IPS DF 6.9 (cell line): ENCODE measurements around the gene NXPH1.

Source experiments
- DNase-seq: peaks from one replicate; pipeline ENCODE4 v3.0.0-alpha.2; 2013; ENCODE audit warnings: low read depth, low spot score
- H3K27ac ChIP-seq: one replicate; pipeline ENCODE4 v1.5.1; 2013; ENCODE audit warnings: low read length, control low read depth
- H3K27me3 ChIP-seq: 2 replicates; pipeline ENCODE4 v1.6.1; 2013; ENCODE audit warnings: mild to moderate bottlenecking, low read length; ENCODE audit not compliant: control insufficient read depth, insufficient read depth
- H3K36me3 ChIP-seq: 2 replicates; pipeline ENCODE4 v1.6.1; 2013; ENCODE audit warnings: low read length; ENCODE audit not compliant: control insufficient read depth, insufficient read depth
- H3K4me1 ChIP-seq: 2 replicates; pipeline ENCODE4 v1.6.1; 2013; ENCODE audit warnings: low read length; ENCODE audit not compliant: control insufficient read depth, insufficient read depth
- H3K4me3 ChIP-seq: 2 replicates; pipeline ENCODE4 v1.5.1; 2013; ENCODE audit warnings: mild to moderate bottlenecking, low read length
- H3K9me3 ChIP-seq: 2 replicates; pipeline ENCODE4 v1.6.1; 2013; ENCODE audit warnings: low read length, inconsistent platforms; ENCODE audit not compliant: control insufficient read depth, insufficient read depth
- WGBS: extraction: QIAGEN DNeasy Blood & Tissue Kit; methylation state at CpG from one replicate; pipeline ENCODE4 v1.1.7; 2013; ENCODE audit warnings: mixed read lengths, missing lambda C conversion rate; ENCODE audit not compliant: insufficient read length, insufficient coverage; 5-methylcytosine and 5-hydroxymethylcytosine counted together

NXPH1 gene

DNA sequence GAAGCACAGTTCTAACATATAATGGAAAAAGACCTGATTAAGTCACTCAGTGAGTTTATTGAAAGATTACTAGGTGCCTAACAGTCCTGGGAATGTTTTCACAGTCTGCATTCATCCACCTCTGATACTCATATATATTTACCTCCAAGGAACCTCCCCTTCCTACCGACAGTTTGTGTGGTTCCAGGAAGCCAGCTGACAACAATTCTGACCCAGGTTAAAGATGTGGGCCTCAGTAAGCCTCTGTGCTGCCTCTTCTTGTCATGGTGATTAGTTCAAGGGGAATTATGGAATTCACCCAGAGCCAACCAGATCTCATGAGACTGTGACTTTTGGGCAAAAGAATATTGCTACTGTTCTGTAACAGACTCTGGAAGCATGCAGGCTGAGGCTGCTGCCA is 186.8 kb downstream of the NXPH1 start:
- Histone ChIP-seq H3K4me1 (peaks cover 3% of the 10 kb centered on the region; the same call in 1 of the 2 replicates), H3K36me3 (no peaks in the 10 kb centered on the region), H3K9me3 (no peaks in the 10 kb centered on the region), H3K27ac (no peak overlapping the region), H3K4me3 (no peak overlapping the region), H3K27me3 (no peaks in the 10 kb centered on the region)
- no CpG with 5 or more reads among the region's 1 CpG for WGBS
- no peak for DNase-seq

DNA sequence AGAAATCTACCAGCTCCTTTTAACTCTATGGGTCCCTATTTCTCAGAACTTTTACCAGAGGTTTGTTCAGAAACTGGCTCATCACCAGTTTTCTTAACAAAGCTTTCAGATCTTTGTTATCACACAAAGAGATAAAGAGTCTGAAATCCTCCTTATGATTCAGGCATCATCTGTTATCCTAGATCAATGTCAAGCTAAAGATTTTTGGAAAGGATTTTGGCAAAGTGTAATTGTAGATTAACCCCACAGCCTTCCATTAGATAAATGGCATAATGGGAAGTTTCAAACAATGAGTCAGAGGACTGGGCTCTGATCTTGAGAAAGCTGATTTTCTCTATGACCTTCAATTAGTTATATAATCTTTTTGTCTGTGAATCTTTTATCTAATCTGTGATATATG is 192.2 kb downstream of the NXPH1 start:
- no peak for DNase-seq
- H3K27ac ChIP-seq, result no peak overlapping the region

DNA sequence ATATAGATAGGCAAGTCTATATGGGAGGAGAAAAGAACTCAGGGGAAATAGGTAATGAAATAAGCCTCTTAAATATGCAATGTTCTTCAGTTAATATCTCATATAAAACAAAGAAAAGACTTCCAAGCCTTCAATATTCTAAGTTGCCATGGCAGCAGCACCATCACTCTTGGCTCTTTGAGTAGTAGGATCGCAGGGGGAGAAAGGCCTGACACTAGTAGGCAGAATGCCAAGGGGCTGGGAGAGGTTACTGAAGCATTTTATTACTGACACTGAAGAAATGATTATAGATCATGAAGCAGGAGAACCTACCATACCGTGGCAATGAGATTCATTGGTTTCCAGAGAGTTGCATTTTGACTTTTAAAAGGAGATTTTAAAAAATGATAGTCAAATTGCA is 193.9 kb downstream of the NXPH1 start:
- H3K27me3 ChIP-seq, result no peaks in the 10 kb centered on the region
- WGBS, result no CpG with 5 or more reads among the region's 2 CpGs
- no peaks in the 10 kb centered on the region for H3K36me3 ChIP-seq
- H3K4me1 ChIP-seq, result no peaks in the 10 kb centered on the region; the same call in 1 of the 2 replicates
- H3K4me3 ChIP-seq, result no peak overlapping the region
- DNase-seq, result no peak
- H3K27ac ChIP-seq, result no peak overlapping the region
- H3K9me3 ChIP-seq, result no peaks in the 10 kb centered on the region

More for the DNA sequence above, 192.2 kb downstream of the NXPH1 start:
- Histone ChIP-seq H3K4me1 (no peaks in the 10 kb centered on the region; the same call in 1 of the 2 replicates), H3K9me3 (no peaks in the 10 kb centered on the region), H3K27me3 (no peaks in the 10 kb centered on the region), H3K36me3 (no peaks in the 10 kb centered on the region), H3K4me3 (no peak overlapping the region)

DNA sequence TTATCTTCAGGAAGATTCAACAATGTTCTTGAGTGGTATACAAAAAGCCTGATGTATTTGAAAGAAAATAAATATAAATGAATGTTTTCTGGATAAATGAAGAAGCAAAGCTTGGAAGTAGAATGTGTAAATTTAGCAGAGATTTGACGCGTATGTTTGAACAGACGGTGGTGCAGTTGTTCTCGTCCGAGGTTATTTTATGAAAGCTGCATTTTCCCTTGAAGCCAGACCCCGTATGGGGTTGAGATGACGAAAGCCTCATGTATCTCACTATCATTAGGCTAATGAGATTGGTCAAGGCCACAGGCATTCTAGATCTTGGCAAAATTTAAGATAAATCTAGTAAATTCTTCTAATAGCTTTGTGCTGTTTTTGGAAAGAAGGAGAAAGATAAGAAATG is 195.2 kb downstream of the NXPH1 start:
- H3K4me3 ChIP-seq, result no peak overlapping the region
- no peaks in the 10 kb centered on the region for H3K36me3 ChIP-seq
- H3K27ac ChIP-seq, result no peak overlapping the region
- no peaks in the 10 kb centered on the region for H3K9me3 ChIP-seq
- no peak for DNase-seq
- 100% methylated on average over 2 of the region's 7 CpGs for WGBS
- H3K4me1 ChIP-seq, result no peaks in the 10 kb centered on the region; the same call in 1 of the 2 replicates
- H3K27me3 ChIP-seq, result no peaks in the 10 kb centered on the region

DNA sequence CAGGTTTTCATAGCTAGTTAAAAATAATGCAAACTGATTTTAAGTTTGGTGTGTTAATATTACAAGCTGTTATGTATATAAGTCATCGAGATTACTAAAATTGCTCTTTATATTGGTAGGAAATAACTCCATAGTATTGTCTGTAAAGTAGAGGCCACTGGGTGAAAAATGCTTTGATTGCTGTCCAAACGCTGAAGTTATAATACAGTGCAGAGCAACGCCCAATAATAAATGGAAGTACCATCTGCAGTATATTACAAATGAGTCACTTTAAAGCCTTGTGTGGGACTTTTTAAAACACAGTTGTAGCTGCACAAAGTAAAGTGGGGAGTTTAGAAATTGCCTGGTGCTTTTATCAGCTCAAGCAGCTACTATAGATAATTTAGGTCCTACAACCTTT is 196.1 kb downstream of the NXPH1 start:
- Histone ChIP-seq H3K27ac (no peak overlapping the region), H3K27me3 (no peaks in the 10 kb centered on the region), H3K9me3 (no peaks in the 10 kb centered on the region), H3K4me3 (no peak overlapping the region), H3K4me1 (no peaks in the 10 kb centered on the region; the same call in 1 of the 2 replicates), H3K36me3 (no peaks in the 10 kb centered on the region)
- no peak for DNase-seq
- WGBS, result no CpG with 5 or more reads among the region's 3 CpGs

DNA sequence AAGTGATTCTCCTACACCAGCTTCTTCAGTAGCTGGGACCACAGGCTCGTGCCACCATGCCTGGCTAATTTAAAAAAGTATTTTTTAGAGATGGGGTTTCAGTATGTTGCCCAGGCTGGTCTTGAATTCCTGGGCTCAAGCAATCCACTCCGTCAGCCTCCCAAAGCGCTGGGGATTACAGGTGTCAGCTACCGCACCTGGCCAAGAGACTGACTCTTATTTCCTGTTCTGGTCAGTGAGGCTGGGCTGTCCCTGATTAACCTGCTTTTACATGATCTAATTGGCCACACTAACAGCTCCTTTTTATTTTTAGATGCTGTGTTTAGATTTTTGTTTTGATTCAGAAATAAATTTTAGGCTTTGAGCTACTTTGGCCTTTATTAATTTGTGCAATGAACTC is 203.9 kb downstream of the NXPH1 start:
- Histone ChIP-seq H3K36me3 (no peaks in the 10 kb centered on the region), H3K4me3 (no peak overlapping the region), H3K9me3 (no peaks in the 10 kb centered on the region), H3K27me3 (no peaks in the 10 kb centered on the region), H3K4me1 (peaks cover 1% of the 10 kb centered on the region; the same call in 1 of the 2 replicates), H3K27ac (no peak overlapping the region)
- no CpG with 5 or more reads among the region's 4 CpGs for WGBS
- DNase-seq, result no peak

DNA sequence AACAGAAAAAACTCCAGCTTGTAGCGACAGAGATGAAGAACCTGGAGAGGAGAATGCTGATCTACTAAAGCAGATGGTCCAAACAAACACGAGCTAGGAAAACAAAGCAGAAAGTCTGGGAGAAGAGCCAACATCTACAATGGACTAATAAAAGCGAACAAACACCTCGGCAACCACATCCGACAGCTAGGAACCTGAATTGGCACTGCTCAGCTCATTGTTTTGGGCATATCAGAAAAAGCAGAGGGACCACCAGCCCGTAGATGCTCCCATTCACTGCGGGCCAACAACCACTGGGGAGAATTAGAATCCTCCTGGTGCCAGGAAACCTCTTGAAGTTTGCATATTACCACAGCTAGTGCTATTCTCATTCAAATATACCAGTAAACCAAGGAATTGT is 204.7 kb downstream of the NXPH1 start:
- Histone ChIP-seq H3K27me3 (no peaks in the 10 kb centered on the region), H3K36me3 (no peaks in the 10 kb centered on the region), H3K9me3 (no peaks in the 10 kb centered on the region), H3K4me1 (peaks cover 1% of the 10 kb centered on the region; the same call in 1 of the 2 replicates), H3K4me3 (no peak overlapping the region), H3K27ac (no peak overlapping the region)
- WGBS, result no CpG with 5 or more reads among the region's 7 CpGs
- no peak for DNase-seq

DNA sequence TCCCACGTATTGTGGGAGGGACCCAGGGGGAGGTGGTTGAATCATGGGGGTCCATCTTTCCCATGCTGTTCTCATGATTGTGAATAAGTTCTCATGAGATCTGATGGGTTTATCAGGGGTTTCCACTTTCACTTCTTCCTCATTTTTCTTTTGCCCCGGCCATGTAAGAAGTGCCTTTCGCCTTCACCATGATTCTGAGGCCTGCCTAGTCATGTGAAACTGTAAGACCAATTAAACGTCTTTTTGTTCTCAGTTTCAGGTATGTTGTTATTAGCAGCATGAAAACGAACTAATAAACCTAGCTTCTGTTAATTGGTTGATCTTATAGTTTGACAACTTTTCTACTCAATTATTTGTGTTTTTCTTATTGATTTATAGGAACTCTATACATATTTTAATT is 206.3 kb downstream of the NXPH1 start:
- Histone ChIP-seq H3K36me3 (no peaks in the 10 kb centered on the region), H3K4me1 (peaks cover 1% of the 10 kb centered on the region; the same call in 1 of the 2 replicates), H3K27me3 (no peaks in the 10 kb centered on the region), H3K27ac (no peak overlapping the region), H3K4me3 (no peak overlapping the region), H3K9me3 (no peaks in the 10 kb centered on the region)
- no CpG with 5 or more reads among the region's 5 CpGs for WGBS
- DNase-seq, result no peak

DNA sequence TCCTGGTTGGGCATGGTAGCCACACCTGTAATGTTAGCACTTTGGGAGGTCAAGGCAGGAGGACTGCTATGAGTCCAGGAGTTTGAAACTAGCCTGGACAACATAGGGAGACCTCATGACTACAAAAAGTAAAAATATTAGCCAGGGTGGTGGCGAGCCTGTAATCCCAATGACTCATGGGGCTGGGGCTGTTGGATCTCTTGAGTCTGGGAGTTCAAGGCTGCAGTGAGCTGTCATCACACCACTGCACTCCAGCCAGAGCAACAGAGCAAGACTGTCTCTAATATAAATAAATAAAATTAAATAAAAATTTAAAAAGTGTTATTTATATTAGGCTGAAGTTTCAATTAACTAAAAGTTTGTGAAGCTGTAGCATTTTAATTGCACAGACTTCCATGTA is 207.3 kb downstream of the NXPH1 start:
- DNase-seq, result no peak
- Histone ChIP-seq H3K9me3 (no peaks in the 10 kb centered on the region), H3K36me3 (no peaks in the 10 kb centered on the region), H3K27ac (no peak overlapping the region), H3K4me1 (peaks cover 1% of the 10 kb centered on the region; the same call in 1 of the 2 replicates), H3K4me3 (no peak overlapping the region), H3K27me3 (no peaks in the 10 kb centered on the region)
- WGBS, result no CpG with 5 or more reads among the region's 1 CpG

DNA sequence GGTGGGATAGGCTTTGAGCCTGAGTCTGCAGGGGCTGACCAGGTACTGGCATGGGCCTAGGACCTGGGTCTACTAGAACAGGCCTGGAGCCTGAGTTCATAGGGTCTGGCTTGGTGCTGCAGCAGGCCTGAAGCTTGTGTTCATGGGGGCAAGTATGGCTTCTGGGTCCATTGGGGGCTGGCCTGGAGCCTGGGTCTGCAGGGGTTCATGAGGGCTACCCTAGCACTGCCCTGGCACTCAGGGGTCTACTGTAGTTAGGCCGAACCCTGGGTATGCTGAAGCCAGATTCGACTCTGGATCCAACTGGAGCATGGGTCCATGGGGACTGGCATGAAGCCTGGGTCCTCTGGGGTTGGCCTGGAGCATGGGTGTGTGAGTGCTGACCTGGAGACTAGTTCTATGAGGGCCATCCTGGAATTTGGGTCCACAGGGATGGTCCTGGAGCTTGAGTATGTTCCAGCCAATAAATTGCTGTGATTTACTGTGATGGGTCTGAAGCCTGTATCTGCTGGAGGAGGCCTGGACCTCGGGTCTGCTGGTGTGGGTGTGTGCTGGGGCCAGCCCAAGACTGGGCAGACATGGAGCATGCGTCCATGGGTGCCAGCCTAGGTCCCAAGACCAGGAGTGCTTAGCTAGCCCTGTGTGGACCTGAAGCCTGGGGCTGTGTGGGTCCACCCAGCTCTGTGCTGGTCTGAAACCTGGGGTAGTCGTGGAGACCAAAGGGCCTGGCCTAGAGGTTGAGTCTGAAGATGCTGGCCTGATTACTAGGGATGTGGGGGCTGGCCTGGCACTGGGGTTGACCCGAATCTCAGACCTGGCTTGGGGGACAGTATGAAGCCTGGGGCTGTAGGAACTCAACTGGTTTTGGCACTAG is 235.5 kb downstream of the NXPH1 start:
- WGBS, result no CpG with 5 or more reads among the region's 6 CpGs
- Histone ChIP-seq H3K27ac (no peak overlapping the region), H3K36me3 (no peaks in the 10 kb centered on the region), H3K9me3 (no peaks in the 10 kb centered on the region), H3K4me3 (no peak overlapping the region), H3K27me3 (no peaks in the 10 kb centered on the region), H3K4me1 (no peaks in the 10 kb centered on the region)
- DNase-seq, result no peak

DNA sequence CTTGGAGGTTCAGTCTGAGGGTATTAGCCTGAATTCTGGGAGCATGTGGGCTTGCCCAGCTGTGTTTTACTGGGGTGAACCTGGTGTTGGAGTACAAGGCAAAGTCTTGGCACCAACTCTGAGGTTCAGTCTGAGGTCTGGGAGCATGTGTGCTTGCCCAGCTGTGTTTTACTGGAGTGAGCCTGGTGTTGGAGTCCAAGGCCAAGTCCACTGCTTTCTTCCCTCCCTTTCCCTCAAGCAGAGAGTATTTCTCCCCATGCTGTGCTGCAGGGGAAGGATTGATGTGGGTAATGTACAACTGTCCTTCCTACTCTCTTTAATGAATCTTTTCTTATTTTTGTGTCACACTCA is 236.1 kb downstream of the NXPH1 start:
- no peak overlapping the region for H3K27ac ChIP-seq
- no peaks in the 10 kb centered on the region for H3K27me3 ChIP-seq
- DNase-seq, result no peak
- no peak overlapping the region for H3K4me3 ChIP-seq
- H3K4me1 ChIP-seq, result no peaks in the 10 kb centered on the region
- no peaks in the 10 kb centered on the region for H3K9me3 ChIP-seq
- no peaks in the 10 kb centered on the region for H3K36me3 ChIP-seq
